Vagina (tissue), 2 donors: ENCODE measurements around the gene ATP5F1C. TPM values are rescaled to one million over a fixed set of nuclear protein-coding genes. Genes with fewer than 3 reads are reported as not detected.

Experiments used
- DNase-seq, 2 donors: peaks; one replicate each; pipeline ENCODE4 v3.0.0-alpha.2; 2017; ENCODE audit errors: extremely low spot score in 2 of 2
- H3K27ac ChIP-seq: fragments of 200-600 bp; sonication (generic); one replicate; pipeline ENCODE4 v1.5.1; 2019
- H3K27me3 ChIP-seq: fragments of 200-600 bp; sonication (generic); one replicate; pipeline ENCODE4 v1.5.1; 2019
- H3K36me3 ChIP-seq, 2 donors: fragments of 200-600 bp; sonication (generic); one replicate each; pipeline ENCODE4 v1.5.1; 2017 to 2019
- H3K4me1 ChIP-seq: fragments of 200-600 bp; sonication (generic); one replicate; pipeline ENCODE4 v1.5.1; 2019
- H3K4me3 ChIP-seq, 2 donors: fragments of 200-600 bp; sonication (generic); 1 replicate in 1 of 2; 2 replicates in 1 of 2; pipeline ENCODE4 v1.5.1; 2016 to 2019
- H3K9me3 ChIP-seq: fragments of 200-600 bp; sonication (generic); one replicate; pipeline ENCODE4 v1.5.1; 2019
- POLR2A ChIP-seq, 2 donors: fragments of 450-650 bp; IDR thresholded peaks; one replicate each; pipeline ENCODE4 v1.6.1; 2017; ENCODE audit warnings: antibody characterized with exemption in 2 of 2, mild to moderate bottlenecking in 2 of 2, moderate library complexity in 2 of 2
- POLR2AphosphoS5 ChIP-seq, 2 donors: sonication (generic); formaldehyde crosslinking; IDR thresholded peaks; one replicate each; pipeline ENCODE4 v1.9.0; 2017; ENCODE audit warnings: antibody characterized with exemption in 2 of 2, mild to moderate bottlenecking in 2 of 2, low read depth in 1 of 2; ENCODE audit not compliant: insufficient read depth in 1 of 2
- intact Hi-C: fragments of 100-400 bp; cut with DNase I; formaldehyde crosslinking; loops from one replicate; pipeline ENCODE4 v1.15.1; 2023
- total RNA-seq: library from RNA; depleted of rRNA; stranded (reverse); fragments of >200 nt; gene quantifications from one replicate; pipeline ENCODE4 v1.2.3, GENCODE V29; 2016
- TF ChIP-seq, protein P1 (sequence below), 3 experiments: fragments of 450-650 bp in 2 of 3; fragments of 200-600 bp in 1 of 3; sonication (generic) in 1 of 3; IDR thresholded peaks; one replicate each; pipeline ENCODE4 v1.5.1; 2017 to 2019; ENCODE audit warnings: antibody characterized with exemption in 3 of 3, mild to moderate bottlenecking in 2 of 3, moderate library complexity in 2 of 3

Gene ATP5F1C
- total RNA-seq, 1 donor from 2014 or later = 188 TPM

DNA sequence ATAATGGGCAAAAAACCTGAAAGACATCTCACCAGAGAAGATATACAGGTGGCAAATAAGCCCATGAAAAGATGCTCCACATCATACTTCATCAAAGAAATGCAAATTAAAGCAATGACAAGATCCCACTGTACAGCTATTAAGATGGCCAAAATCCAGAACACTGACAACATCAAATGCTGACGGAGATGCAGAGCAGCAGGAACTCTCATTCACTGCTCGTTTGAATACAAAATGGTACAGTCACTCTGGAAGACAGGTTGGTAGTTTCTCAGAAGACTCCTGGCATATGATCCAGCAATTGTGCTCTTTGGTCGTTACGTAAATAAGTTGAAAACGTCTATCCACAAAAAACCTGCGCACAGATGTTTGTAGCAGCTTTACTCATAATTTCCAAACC is 35.7 kb upstream of the ATP5F1C start:
- DNase-seq = no peak
- H3K4me3 ChIP-seq = no peak overlapping the region
- H3K27ac ChIP-seq = no peak overlapping the region
- no peaks in the 10 kb centered on the region for H3K9me3 ChIP-seq
- H3K36me3 ChIP-seq = peaks cover 0 to 48% of the 10 kb centered on the region in 2 donors
- TF ChIP-seq POLR2A (IDR thresholded peaks at IDR 0.05) (no peak), POLR2AphosphoS5 (IDR thresholded peaks at IDR 0.05; ENCODE audit: insufficient read depth in 1 of 2, low read depth in 1 of 2) (no peak)
- TF ChIP-seq, protein P1, sequence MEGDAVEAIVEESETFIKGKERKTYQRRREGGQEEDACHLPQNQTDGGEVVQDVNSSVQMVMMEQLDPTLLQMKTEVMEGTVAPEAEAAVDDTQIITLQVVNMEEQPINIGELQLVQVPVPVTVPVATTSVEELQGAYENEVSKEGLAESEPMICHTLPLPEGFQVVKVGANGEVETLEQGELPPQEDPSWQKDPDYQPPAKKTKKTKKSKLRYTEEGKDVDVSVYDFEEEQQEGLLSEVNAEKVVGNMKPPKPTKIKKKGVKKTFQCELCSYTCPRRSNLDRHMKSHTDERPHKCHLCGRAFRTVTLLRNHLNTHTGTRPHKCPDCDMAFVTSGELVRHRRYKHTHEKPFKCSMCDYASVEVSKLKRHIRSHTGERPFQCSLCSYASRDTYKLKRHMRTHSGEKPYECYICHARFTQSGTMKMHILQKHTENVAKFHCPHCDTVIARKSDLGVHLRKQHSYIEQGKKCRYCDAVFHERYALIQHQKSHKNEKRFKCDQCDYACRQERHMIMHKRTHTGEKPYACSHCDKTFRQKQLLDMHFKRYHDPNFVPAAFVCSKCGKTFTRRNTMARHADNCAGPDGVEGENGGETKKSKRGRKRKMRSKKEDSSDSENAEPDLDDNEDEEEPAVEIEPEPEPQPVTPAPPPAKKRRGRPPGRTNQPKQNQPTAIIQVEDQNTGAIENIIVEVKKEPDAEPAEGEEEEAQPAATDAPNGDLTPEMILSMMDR (IDR thresholded peaks at IDR 0.05) = no peak
- intact Hi-C loops = no loop called here
- no peaks in the 10 kb centered on the region for H3K27me3 ChIP-seq
- no peaks in the 10 kb centered on the region for H3K4me1 ChIP-seq

DNA sequence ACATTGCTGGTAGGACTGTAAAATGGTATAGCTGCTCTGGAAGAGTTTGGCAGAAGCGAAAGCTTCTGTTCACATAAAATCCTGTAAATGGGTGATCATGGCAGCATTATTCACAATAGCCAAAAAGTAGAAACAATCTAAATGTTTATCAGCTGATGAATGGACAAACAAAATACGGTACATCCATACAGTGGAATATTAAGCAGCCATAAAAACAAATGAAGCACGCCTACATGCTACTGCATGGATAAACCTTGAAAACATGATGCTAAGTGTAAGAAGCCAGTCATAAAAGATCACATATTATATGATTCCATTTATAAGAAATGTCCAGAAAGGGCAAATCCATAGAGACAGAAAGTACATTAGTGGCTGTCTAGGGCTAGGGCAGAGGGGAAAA is 32.9 kb upstream of the ATP5F1C start:
- Histone ChIP-seq H3K4me1 (no peaks in the 10 kb centered on the region), H3K4me3 (no peak overlapping the region), H3K9me3 (no peaks in the 10 kb centered on the region), H3K27me3 (no peaks in the 10 kb centered on the region), H3K27ac (no peak overlapping the region), H3K36me3 (peaks cover 0 to 75% of the 10 kb centered on the region in 2 donors)
- TF ChIP-seq, protein P1 (IDR thresholded peaks at IDR 0.05) = no peak
- TF ChIP-seq POLR2AphosphoS5 (IDR thresholded peaks at IDR 0.05; ENCODE audit: insufficient read depth in 1 of 2, low read depth in 1 of 2) (no peak), POLR2A (IDR thresholded peaks at IDR 0.05) (no peak)
- DNase-seq = no peak
- intact Hi-C loops = no loop called here

DNA sequence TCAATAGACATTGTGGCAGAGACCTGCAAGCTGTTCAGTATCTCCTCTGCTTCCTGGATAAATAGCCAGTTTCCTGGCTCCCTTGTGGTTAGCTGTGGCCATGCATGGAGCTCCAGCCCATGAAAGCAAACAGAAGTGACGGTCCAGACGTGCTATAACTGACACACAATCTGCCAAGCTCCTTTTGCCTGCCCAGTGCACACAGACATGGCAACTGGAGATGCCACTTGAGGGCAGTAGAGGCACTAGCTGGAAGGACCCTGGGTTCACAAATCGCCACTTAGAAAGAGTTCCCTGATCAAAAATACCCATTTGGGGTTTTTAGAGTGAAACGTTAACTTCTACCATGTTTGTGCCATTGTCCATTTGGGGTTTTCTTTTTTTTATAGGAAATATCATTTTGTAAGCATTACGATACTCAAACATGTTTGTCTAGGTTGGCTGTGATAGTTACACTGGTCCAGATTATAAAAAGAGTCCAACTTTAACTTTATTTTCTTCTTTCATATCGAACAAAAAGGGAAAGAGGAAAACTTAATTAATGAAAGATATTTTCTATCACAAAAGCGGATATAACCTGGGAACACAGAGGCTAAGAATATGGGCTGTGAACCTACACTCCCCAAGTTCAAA is 31.5 kb upstream of the ATP5F1C start:
- DNase-seq = no peak
- TF ChIP-seq POLR2A (IDR thresholded peaks at IDR 0.05) = no peak
- no peak for TF ChIP-seq POLR2AphosphoS5 (IDR thresholded peaks at IDR 0.05; ENCODE audit: insufficient read depth in 1 of 2, low read depth in 1 of 2)
- TF ChIP-seq, protein P1 (IDR thresholded peaks at IDR 0.05) = no peak
- Histone ChIP-seq H3K27me3 (no peaks in the 10 kb centered on the region), H3K27ac (no peak overlapping the region), H3K36me3 (peaks cover 0 to 80% of the 10 kb centered on the region in 2 donors), H3K4me3 (no peak overlapping the region), H3K9me3 (no peaks in the 10 kb centered on the region), H3K4me1 (no peaks in the 10 kb centered on the region)
- intact Hi-C loops = no loop called here

DNA sequence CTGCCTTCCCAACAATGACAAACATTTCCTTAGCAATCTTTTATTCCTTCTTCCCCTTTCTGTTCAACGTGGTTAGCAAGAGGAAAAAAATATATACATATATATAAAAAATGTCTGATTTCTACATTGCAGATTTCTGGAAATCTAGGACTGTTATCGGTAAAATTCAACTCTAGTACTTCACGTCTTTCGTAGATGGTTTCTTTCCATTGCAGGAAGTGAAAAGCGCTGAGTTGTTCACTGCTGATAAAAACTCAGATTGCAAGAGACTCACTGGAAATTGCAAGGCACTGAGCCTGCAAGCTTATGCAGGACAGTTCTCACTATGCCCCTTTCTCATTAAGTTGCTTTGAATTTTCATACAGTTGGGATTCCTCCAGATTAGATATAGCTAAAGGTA is 24.0 kb upstream of the ATP5F1C start:
- Histone ChIP-seq H3K4me1 (no peaks in the 10 kb centered on the region), H3K36me3 (peaks cover 0 to 60% of the 10 kb centered on the region in 2 donors), H3K27ac (no peak overlapping the region), H3K27me3 (no peaks in the 10 kb centered on the region), H3K4me3 (no peak overlapping the region), H3K9me3 (no peaks in the 10 kb centered on the region)
- intact Hi-C loops = no loop called here
- TF ChIP-seq, protein P1 (IDR thresholded peaks at IDR 0.05) = no peak
- TF ChIP-seq POLR2A (IDR thresholded peaks at IDR 0.05) (no peak), POLR2AphosphoS5 (IDR thresholded peaks at IDR 0.05; ENCODE audit: insufficient read depth in 1 of 2, low read depth in 1 of 2) (no peak)
- DNase-seq = no peak

DNA sequence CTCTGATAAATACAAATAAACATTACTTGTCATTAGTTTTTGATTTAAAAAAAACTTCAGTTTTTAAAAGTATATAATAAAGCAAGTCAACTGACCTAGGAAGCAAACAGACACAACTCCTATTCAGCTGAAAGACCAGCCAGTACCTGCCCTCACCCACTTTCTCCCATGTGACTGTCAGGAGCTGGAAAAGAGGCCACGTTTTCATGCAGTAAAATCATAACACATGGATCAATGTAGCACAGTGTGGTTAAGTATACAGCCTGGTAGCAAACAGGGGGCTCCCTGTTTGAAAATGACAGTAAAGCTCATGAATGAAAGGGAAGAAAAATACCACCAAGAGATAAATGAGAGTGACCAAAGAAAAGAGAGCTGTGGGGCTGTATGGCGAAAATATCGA is 21.7 kb upstream of the ATP5F1C start:
- no peaks in the 10 kb centered on the region for H3K9me3 ChIP-seq
- TF ChIP-seq, protein P1 (IDR thresholded peaks at IDR 0.05) = no peak
- no peak for TF ChIP-seq POLR2AphosphoS5 (IDR thresholded peaks at IDR 0.05; ENCODE audit: insufficient read depth in 1 of 2, low read depth in 1 of 2)
- H3K27me3 ChIP-seq = no peaks in the 10 kb centered on the region
- H3K36me3 ChIP-seq = peaks cover 0 to 48% of the 10 kb centered on the region in 2 donors
- no peak overlapping the region for H3K27ac ChIP-seq
- intact Hi-C loops = no loop called here
- no peak for DNase-seq
- H3K4me1 ChIP-seq = no peaks in the 10 kb centered on the region
- no peak overlapping the region for H3K4me3 ChIP-seq
